Measurements from ENCODE around the gene EXOSC2.
A peak's percentile ranks its signal among the peaks of the same experiment; 100 is the strongest.

Gene EXOSC2

GRCh38 chr9:130699047-130699446 is 5.5 kb downstream of the EXOSC2 start:
- DNase-seq = no peak

GRCh38 chr9:130701059-130702022 is 7.8 kb downstream of the EXOSC2 start:
- DNase-seq = peak in 1 of 2 experiments; percentile 52

- DNase-seq = no peak
These were observed 9.9 kb downstream of the EXOSC2 start for GRCh38 chr9:130703501-130703900.

GRCh38 chr9:130707225-130707976 is 13.8 kb downstream of the EXOSC2 start:
- peak; percentile 21 to 45 for DNase-seq

GRCh38 chr9:130710822-130711352 is 17.3 kb downstream of the EXOSC2 start:
- DNase-seq = no peak

GRCh38 chr9:130711469-130711868 is 17.9 kb downstream of the EXOSC2 start:
- DNase-seq = no peak

- DNase-seq = peak; percentile 91 to 95
These were observed 19.1 kb downstream of the EXOSC2 start for GRCh38 chr9:130712564-130713285.

- peak in 1 of 2 experiments; percentile 29 for DNase-seq
These were observed 19.8 kb downstream of the EXOSC2 start for GRCh38 chr9:130713286-130713960.

- no peak for DNase-seq
These were observed 21.1 kb downstream of the EXOSC2 start for GRCh38 chr9:130714586-130715110.

GRCh38 chr9:130715270-130715669 is 21.7 kb downstream of the EXOSC2 start:
- DNase-seq = no peak

- no peak for DNase-seq
These were observed 25.0 kb downstream of the EXOSC2 start for GRCh38 chr9:130718562-130718961.

GRCh38 chr9:130720762-130721161 is 27.2 kb downstream of the EXOSC2 start:
- no peak for DNase-seq

- no peak for DNase-seq
These were observed 35.1 kb downstream of the EXOSC2 start for GRCh38 chr9:130728721-130729120.

- DNase-seq = no peak
These were observed 35.6 kb downstream of the EXOSC2 start for GRCh38 chr9:130729145-130729544.

- no peak for DNase-seq
These were observed 37.8 kb downstream of the EXOSC2 start for GRCh38 chr9:130731355-130731754.

- DNase-seq = no peak
These were observed 38.6 kb downstream of the EXOSC2 start for GRCh38 chr9:130732136-130732535.

- no peak for DNase-seq
These were observed 39.2 kb downstream of the EXOSC2 start for GRCh38 chr9:130732793-130733221.

- no peak for DNase-seq
These were observed 42.0 kb downstream of the EXOSC2 start for GRCh38 chr9:130735566-130735965.

- no peak for DNase-seq
These were observed 43.3 kb downstream of the EXOSC2 start for GRCh38 chr9:130736834-130737233.

- no peak for DNase-seq
These were observed 44.7 kb downstream of the EXOSC2 start for GRCh38 chr9:130738281-130738680.

- DNase-seq = no peak
These were observed 45.5 kb downstream of the EXOSC2 start for GRCh38 chr9:130739081-130739480.

Measured in NCI-H446 (cell line).